ENCODE measurements around the gene EME2. TPM values are rescaled to one million over a fixed set of nuclear protein-coding genes. Genes with fewer than 3 reads are reported as not detected.

EME2 gene
- total RNA-seq, 4 donors from 2014 or later: 2.3 to 13.8 (median 5.2) TPM

DNA sequence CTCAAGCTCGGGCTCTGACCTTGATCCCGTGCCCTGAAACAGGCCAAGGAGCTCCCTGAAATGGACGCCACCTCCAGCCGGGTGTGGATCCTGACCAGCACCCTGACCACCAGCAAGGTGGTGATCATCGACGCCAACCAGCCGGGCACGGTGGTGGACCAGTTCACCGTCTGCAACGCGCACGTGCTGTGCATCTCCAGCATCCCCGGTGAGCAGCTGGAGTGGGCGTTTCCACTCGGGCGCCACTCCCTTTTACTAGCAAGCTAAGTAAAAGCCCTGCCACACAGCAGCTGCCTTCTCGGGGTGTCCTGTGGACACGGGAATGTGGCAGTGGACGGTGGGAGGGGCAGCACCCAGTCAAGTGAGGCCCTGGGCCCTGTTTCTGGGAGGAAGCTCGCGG is 7.6 kb upstream of the EME2 start:
- TF ChIP-seq, protein P1, sequence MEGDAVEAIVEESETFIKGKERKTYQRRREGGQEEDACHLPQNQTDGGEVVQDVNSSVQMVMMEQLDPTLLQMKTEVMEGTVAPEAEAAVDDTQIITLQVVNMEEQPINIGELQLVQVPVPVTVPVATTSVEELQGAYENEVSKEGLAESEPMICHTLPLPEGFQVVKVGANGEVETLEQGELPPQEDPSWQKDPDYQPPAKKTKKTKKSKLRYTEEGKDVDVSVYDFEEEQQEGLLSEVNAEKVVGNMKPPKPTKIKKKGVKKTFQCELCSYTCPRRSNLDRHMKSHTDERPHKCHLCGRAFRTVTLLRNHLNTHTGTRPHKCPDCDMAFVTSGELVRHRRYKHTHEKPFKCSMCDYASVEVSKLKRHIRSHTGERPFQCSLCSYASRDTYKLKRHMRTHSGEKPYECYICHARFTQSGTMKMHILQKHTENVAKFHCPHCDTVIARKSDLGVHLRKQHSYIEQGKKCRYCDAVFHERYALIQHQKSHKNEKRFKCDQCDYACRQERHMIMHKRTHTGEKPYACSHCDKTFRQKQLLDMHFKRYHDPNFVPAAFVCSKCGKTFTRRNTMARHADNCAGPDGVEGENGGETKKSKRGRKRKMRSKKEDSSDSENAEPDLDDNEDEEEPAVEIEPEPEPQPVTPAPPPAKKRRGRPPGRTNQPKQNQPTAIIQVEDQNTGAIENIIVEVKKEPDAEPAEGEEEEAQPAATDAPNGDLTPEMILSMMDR (IDR thresholded peaks at IDR 0.05; ENCODE audit: low read depth): no peak

DNA sequence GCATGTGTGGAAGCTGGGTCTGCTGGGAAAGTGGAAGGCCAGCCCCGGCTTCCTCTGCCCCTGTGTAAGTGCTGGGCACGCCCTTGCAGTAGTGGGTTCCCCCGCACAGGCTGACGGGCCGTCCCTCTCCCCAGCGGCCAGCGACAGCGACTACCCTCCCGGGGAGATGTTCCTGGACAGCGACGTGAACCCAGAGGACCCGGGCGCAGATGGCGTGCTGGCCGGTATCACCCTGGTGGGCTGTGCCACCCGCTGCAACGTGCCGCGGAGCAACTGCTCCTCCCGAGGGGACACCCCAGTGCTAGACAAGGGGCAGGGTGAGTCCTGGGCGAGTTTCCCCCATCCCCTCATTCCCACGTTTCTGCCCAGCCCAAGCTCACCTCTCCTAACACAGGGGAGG is 6.8 kb upstream of the EME2 start:
- TF ChIP-seq, protein P1 (IDR thresholded peaks at IDR 0.05; ENCODE audit: low read depth): no peak

DNA sequence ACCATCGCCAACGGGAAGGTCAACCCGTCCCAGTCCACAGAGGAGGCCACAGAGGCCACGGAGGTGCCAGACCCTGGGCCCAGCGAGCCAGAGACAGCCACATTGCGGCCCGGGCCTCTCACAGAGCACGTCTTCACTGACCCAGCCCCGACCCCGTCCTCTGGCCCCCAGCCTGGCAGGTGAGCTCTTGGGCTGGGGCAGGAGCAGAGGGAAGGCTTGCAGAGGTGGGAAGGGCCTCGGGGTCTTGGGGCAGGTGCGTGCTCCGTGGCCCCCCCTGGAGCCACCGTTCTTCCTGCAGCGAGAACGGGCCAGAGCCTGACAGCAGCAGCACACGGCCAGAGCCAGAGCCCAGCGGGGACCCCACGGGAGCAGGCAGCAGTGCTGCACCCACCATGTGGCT is 6.4 kb upstream of the EME2 start:
- TF ChIP-seq, protein P1 (IDR thresholded peaks at IDR 0.05; ENCODE audit: low read depth): no peak

DNA sequence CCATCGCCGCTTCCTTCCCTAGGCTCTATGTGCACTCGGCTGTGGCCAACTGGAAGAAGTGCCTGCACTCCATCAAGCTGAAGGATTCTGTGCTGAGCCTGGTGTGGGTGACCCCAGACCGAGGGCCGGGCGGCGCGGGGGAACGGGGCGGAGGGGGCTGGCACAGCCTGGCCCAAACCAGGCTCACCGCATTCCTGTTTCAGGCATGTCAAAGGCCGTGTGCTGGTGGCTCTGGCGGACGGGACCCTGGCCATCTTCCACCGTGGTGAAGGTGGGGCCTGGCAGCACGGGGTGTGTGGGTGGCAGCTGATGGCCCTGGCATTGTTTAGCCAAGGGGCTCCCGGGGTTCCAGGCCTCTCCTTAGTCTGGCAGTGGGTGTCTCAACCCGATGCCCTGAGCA is 5.9 kb upstream of the EME2 start:
- TF ChIP-seq, protein P1 (IDR thresholded peaks at IDR 0.05; ENCODE audit: low read depth): no peak

DNA sequence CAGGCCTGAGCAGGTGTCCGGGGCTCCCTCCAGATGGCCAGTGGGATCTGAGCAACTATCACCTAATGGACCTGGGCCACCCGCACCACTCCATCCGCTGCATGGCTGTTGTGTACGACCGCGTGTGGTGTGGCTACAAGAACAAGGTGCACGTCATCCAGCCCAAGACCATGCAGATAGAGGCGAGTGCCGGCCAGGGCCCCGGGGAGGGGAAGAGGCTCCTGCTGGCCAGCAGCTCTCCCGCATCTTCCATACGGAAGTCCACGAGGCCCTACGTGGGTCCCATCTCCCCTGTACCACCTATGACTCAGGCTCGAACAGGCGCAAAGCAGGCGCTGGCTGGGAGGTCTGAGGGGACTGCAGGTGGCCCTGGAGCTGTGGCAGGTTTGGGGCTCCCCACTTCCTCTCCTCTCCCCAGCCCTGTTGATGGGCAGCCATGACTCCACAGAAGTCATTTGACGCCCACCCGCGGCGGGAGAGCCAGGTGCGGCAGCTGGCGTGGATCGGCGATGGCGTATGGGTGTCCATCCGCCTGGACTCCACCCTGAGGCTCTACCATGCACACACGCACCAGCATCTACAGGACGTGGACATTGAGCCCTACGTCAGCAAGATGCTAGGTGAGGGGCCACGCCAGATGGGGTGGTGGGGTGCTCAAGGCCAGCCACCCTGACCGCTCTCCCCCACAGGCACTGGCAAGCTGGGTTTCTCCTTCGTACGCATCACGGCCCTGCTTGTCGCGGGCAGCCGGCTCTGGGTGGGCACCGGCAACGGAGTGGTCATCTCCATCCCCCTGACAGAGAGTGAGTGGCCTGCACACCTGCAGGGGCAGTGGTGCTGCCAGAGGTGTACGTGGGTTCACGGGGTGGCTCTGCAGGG is 5.3 kb upstream of the EME2 start:
- TF ChIP-seq, protein P1 (IDR thresholded peaks at IDR 0.05; ENCODE audit: low read depth): no peak

DNA sequence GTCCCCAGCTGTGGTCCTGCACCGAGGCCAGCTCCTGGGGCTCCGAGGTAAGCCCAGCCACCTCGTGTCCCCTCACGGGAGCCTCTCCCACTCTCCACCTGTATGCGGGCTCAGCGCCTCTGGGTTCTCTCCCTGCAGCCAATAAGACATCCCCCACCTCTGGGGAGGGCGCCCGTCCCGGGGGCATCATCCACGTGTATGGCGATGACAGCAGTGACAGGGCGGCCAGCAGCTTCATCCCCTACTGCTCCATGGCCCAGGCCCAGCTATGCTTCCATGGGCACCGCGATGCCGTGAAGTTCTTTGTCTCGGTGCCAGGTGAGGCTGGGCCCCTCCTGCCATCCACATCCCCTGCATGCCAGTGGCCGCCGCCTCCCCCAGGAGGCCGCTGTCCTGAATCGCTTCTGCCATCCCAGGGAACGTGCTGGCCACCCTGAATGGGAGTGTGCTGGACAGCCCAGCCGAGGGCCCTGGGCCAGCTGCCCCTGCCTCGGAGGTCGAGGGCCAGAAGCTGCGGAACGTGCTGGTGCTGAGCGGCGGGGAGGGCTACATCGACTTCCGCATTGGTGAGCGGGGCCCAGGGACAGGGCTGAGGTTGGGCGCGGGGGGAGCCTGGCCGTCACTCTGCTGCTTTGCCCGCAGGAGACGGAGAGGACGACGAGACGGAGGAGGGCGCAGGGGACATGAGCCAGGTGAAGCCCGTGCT is 4.4 kb upstream of the EME2 start:
- TF ChIP-seq, protein P1 (IDR thresholded peaks at IDR 0.05; ENCODE audit: low read depth): no peak

DNA sequence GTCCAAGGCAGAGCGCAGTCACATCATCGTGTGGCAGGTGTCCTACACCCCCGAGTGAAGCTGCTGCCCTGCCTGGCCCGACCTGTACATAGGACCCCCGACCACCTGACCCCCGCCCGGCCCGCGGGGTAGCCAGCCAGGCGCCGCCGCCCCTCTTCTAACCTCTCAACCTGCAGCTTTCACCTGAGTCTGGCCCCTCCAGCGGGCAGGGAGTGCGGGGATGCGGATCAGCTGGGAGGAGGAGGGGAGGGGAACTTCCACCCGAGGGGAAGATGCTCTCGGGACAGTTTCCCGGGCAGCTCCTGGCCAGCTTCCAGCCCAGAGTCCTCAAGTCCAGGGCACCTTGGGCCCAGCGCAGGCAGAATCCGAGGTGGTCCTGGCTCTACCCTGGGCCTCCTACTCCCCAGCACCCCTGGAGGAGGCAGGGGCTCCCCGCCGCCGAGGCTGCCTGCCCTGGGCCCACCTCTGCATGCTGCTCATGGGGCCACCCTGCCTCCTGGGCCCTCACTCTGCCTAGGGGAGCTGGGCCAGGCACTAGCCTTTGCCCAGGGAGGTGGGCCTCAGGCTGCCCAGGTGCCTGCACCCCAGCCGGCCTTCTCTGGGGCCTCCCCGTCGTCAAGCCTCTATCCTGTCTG is 3.7 kb upstream of the EME2 start:
- TF ChIP-seq, protein P1 (IDR thresholded peaks at IDR 0.05; ENCODE audit: low read depth): no peak
